Neural crest cell (in vitro differentiated cells): ENCODE data around the gene ZNF175. TPM values are rescaled to one million over a fixed set of nuclear protein-coding genes. Genes with fewer than 3 reads are reported as not detected.

ENCODE experiments used
- DNase-seq: peaks from one replicate; pipeline ENCODE4 v3.0.0; 2021; ENCODE audit warnings: low read depth, mixed read lengths, low spot score
- H3K27ac Mint-ChIP-seq: one replicate; pipeline ENCODE4 v1.8.0; 2021; ENCODE audit warnings: mild to moderate bottlenecking, mixed read lengths; ENCODE audit not compliant: unreplicated experiment
- H3K27me3 Mint-ChIP-seq: 2 replicates; pipeline ENCODE4 v1.8.0; 2021; ENCODE audit warnings: low read depth, mild to moderate bottlenecking, mixed read lengths
- H3K36me3 Mint-ChIP-seq: 2 replicates; pipeline ENCODE4 v1.8.0; 2021; ENCODE audit warnings: low read depth, mild to moderate bottlenecking, mixed read lengths
- H3K4me1 Mint-ChIP-seq: 2 replicates; pipeline ENCODE4 v1.8.0; 2021; ENCODE audit warnings: mixed read lengths
- H3K4me3 Mint-ChIP-seq: one replicate; pipeline ENCODE4 v1.8.0; 2021; ENCODE audit warnings: mild to moderate bottlenecking, mixed read lengths
- H3K9me3 Mint-ChIP-seq: 2 replicates; pipeline ENCODE4 v1.8.0; 2021; ENCODE audit warnings: mixed read lengths
- total RNA-seq: library from RNA; stranded (reverse); gene quantifications from 2 replicates; pipeline ENCODE4 v1.2.1, GENCODE V29; 2021
- TF ChIP-seq, protein P1 (sequence below): fragments of 200-600 bp; sonication (generic); conservative IDR thresholded peaks from 2 replicates; pipeline ENCODE4 v1.5.0; 2021; ENCODE audit warnings: antibody characterized with exemption, mild to moderate bottlenecking

The ZNF175 gene
- total RNA-seq, 1 donor from 2014 or later = 12.9 TPM

DNA sequence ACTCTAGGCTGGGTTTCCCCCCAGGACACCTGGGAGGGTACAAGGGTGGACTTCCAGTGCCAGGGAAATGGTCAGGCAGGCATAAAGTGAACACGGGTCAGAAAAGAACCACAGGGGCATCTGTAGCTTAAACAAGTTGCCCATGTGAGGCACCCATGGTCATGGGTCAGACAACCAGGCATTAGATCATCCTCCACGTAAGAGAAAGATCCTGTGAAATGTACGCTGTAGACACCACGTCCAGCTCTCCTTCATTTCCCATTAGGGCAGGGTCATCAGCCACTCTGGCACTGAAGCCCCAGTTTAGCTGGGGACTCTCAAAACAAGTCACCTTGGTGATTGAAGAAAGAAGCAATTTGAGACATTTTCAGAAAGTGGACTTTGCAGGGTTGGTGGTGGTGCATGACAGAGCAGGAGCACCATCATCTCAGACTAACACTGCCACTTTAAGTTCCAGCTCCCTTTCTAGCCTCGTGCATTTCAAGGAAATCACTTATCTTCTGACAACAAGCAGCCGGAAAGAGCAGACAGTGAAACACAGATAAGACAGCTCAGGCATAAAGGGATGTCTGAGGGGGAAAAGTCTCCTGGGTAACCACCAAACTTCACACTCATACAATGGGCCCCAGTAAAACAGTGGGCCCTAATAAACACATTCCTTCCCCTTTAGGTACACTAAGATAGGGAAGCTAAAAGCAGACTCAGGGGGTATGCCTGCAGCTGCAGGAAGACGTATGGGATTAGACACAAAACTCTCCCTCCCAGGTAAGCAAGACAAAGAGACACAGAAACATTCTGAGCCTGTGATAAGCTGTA lies 23.5 kb upstream of the ZNF175 start:
- H3K9me3 Mint-ChIP-seq = no peaks in the 10 kb centered on the region
- peaks cover 65% of the 10 kb centered on the region for H3K27me3 Mint-ChIP-seq
- no peak overlapping the region for H3K4me3 Mint-ChIP-seq
- H3K36me3 Mint-ChIP-seq = no peaks in the 10 kb centered on the region
- no peaks in the 10 kb centered on the region for H3K4me1 Mint-ChIP-seq
- H3K27ac Mint-ChIP-seq = no peak overlapping the region
- TF ChIP-seq, protein P1, sequence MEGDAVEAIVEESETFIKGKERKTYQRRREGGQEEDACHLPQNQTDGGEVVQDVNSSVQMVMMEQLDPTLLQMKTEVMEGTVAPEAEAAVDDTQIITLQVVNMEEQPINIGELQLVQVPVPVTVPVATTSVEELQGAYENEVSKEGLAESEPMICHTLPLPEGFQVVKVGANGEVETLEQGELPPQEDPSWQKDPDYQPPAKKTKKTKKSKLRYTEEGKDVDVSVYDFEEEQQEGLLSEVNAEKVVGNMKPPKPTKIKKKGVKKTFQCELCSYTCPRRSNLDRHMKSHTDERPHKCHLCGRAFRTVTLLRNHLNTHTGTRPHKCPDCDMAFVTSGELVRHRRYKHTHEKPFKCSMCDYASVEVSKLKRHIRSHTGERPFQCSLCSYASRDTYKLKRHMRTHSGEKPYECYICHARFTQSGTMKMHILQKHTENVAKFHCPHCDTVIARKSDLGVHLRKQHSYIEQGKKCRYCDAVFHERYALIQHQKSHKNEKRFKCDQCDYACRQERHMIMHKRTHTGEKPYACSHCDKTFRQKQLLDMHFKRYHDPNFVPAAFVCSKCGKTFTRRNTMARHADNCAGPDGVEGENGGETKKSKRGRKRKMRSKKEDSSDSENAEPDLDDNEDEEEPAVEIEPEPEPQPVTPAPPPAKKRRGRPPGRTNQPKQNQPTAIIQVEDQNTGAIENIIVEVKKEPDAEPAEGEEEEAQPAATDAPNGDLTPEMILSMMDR = no peak
- DNase-seq = no peak

DNA sequence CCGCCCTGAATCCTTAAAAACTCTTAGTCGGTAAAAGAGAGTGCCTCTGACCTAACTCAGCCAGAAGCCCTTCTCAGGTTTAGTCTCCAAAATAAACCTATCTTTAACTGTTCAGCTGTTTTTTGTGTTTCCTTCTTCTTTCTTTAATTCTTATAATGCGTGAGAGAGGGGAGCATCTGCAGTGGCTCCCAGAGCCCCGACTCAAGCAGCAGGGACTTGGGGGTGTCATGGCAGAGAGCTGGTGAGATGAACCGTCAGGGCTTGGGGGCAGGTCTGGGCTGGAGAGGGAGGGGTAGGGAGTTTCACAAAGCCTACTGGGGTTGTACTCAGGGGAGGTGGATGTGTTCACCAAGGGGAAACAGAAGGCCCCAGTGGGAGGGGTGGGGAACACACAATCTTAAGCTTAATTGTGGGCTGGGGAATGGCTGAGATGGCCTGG lies 22.9 kb upstream of the ZNF175 start:
- Mint-ChIP-seq H3K27me3 (peaks cover 65% of the 10 kb centered on the region), H3K36me3 (no peaks in the 10 kb centered on the region), H3K27ac (no peak overlapping the region), H3K4me3 (no peak overlapping the region), H3K4me1 (no peaks in the 10 kb centered on the region), H3K9me3 (no peaks in the 10 kb centered on the region)
- DNase-seq = no peak
- TF ChIP-seq, protein P1 = no peak

DNA sequence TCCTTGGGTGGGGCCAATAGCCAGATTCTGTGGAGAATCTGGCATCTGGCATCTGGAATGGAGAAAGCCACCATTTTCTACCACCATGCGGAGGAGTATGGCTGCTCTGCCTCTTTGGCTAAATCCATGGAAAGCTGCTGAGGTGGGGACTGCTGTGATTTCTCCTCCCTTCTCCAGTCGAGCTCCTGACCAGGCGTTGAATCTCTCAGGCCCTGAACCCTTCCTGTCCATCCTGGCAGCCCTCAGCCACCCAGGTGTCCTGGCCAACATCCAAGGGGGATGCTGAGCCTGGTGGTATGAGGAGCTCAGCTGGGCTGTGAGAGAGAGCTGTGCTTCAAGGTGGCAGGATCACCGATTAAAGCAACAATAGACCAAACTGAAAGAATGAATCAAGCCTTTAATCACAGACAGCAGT lies 22.2 kb upstream of the ZNF175 start:
- TF ChIP-seq, protein P1 = no peak
- Mint-ChIP-seq H3K27me3 (peaks cover 64% of the 10 kb centered on the region), H3K36me3 (no peaks in the 10 kb centered on the region), H3K9me3 (no peaks in the 10 kb centered on the region), H3K4me3 (no peak overlapping the region), H3K27ac (no peak overlapping the region), H3K4me1 (no peaks in the 10 kb centered on the region)
- DNase-seq = no peak

DNA sequence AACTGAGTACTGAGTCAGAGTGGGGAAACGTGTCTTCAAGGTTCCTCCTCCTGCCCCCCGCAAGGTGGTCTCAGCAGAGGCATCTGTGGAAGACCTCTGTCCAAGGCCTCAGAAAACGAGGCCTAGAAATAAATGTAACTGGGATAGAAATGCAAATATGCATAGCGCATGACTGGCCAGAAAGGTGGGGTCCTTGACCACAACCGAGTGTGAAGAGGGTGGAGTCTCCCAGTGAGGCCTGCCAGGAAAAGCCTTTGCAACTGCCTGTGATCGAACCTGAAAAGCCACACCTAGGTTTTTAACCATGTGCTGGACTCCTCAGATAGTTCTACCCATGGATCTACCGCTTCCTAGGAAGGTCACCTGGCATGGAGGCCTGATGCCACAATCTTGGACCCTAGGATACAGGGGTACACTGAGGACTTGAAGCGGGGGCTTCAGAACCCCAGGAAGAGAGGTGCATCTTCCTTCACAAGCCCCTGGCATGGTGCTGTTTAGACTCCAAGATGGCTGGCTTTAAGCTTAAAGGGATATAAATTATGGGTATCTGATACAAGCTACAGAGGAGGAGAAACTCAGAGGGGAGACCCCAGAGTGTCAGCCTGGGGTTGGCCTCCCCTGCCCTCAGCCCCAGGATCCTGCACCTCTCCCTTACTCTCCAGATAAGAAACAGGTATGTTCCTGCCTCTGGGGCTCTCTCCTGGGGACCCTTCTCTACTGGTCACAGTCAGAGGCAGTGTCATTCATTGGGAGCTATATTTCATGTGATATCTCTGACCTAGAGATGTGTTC lies 21.4 kb upstream of the ZNF175 start:
- Mint-ChIP-seq H3K4me3 (no peak overlapping the region), H3K9me3 (no peaks in the 10 kb centered on the region), H3K4me1 (no peaks in the 10 kb centered on the region), H3K36me3 (no peaks in the 10 kb centered on the region), H3K27ac (no peak overlapping the region), H3K27me3 (peaks cover 65% of the 10 kb centered on the region)
- DNase-seq = no peak
- TF ChIP-seq, protein P1 = no peak

DNA sequence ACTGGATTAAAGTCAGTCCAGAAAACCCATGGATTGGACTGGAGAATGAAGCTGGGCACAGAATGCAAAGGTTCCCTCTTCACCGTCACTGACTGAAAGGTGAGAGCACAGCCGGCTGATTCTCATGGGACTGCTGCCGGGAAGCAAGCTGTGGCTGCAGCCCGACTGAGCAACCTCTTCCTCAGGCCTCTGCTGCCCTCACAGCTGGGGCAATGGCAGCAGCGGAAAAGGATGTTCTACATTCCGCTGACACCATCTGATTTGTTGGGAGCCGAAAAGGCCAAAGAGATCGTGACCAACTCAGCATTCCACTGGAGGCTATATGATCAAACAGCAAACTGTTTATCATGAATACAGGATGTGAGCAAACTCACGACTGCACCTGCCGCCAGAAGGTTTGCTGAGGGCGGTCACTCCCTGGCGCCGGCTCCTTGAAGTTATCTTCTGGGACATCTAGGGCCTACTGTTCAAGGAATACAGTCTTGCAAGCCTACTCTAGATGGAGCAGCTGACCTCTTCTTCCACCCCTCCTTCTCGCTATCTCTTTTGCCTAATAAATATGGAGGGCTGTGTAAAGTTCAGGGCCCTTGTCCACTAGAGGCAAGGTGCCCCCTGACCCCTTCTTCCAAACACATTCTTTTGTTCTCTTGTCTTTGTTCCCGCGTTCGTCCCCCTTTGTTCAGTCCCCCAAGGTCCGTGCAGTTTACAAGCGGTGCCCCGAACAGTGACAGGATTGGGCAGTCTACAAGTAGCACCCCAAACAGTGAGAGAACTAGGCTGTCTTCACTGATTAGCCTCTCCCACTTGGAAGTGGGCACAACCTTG lies 20.0 kb upstream of the ZNF175 start:
- Mint-ChIP-seq H3K9me3 (no peaks in the 10 kb centered on the region), H3K4me1 (no peaks in the 10 kb centered on the region), H3K27me3 (peaks cover 73% of the 10 kb centered on the region), H3K36me3 (no peaks in the 10 kb centered on the region), H3K4me3 (no peak overlapping the region), H3K27ac (no peak overlapping the region)
- TF ChIP-seq, protein P1 = no peak
- DNase-seq = no peak
